Astrocyte of the spinal cord (primary cell): Measurements from ENCODE around the gene OSM.

ENCODE experiments used
- DNase-seq: peaks from one replicate; pipeline ENCODE4 v3.0.0; 2011; ENCODE audit warnings: low read depth, low spot score
- H3K4me3 ChIP-seq: 2 replicates; pipeline ENCODE4 v1.5.1; 2011; ENCODE audit warnings: low read depth, mild to moderate bottlenecking, low read length, moderate library complexity
- CTCF ChIP-seq: IDR thresholded peaks from 2 replicates; pipeline ENCODE4 v1.5.1; 2012; ENCODE audit warnings: low read depth, mild to moderate bottlenecking, low read length, inconsistent platforms
- in situ Hi-C: cut with HindIII; loops from 2 replicates; pipeline ENCODE4 v1.10.0; 2017; ENCODE audit warnings: low sequenced_read_pairs

The OSM gene

GRCh38 chr22:30240541-30241417 is 25.9 kb downstream of the OSM start:
- DNase-seq = no peak
- H3K4me3 ChIP-seq = no peak overlapping the region
- TF ChIP-seq CTCF = no peak
- in situ Hi-C loops = no loop called here

GRCh38 chr22:30239488-30240405 is 26.9 kb downstream of the OSM start:
- H3K4me3 ChIP-seq = no peak overlapping the region
- no peak for DNase-seq
- TF ChIP-seq CTCF = no peak
- in situ Hi-C loops = no loop called here

GRCh38 chr22:30238661-30239487 is 27.8 kb downstream of the OSM start:
- no peak overlapping the region for H3K4me3 ChIP-seq
- in situ Hi-C loops = no loop called here
- TF ChIP-seq CTCF = no peak
- peak; percentile 79 for DNase-seq

GRCh38 chr22:30238136-30238535 is 28.5 kb downstream of the OSM start:
- in situ Hi-C loops = no loop called here
- no peak for TF ChIP-seq CTCF
- H3K4me3 ChIP-seq = no peak overlapping the region
- no peak for DNase-seq

- in situ Hi-C loops = no loop called here
- no peak for TF ChIP-seq CTCF
Measured at GRCh38 chr22:30236875-30237274, 29.8 kb downstream of the OSM start.

GRCh38 chr22:30235687-30236170 is 30.9 kb downstream of the OSM start:
- no peak overlapping the region for H3K4me3 ChIP-seq
- peak; percentile 93 for DNase-seq
- no peak for TF ChIP-seq CTCF
- in situ Hi-C loops = no loop called here

More at GRCh38 chr22:30236875-30237274, 29.8 kb downstream of the OSM start:
- H3K4me3 ChIP-seq = no peak overlapping the region
- no peak for DNase-seq
